Measurements from ENCODE around the gene MAMSTR. TPM values are rescaled to one million over a fixed set of nuclear protein-coding genes. Genes with fewer than 3 reads are reported as not detected.

Gene MAMSTR
- total RNA-seq: 0.27 and 0.43 TPM in 2 replicates

DNA sequence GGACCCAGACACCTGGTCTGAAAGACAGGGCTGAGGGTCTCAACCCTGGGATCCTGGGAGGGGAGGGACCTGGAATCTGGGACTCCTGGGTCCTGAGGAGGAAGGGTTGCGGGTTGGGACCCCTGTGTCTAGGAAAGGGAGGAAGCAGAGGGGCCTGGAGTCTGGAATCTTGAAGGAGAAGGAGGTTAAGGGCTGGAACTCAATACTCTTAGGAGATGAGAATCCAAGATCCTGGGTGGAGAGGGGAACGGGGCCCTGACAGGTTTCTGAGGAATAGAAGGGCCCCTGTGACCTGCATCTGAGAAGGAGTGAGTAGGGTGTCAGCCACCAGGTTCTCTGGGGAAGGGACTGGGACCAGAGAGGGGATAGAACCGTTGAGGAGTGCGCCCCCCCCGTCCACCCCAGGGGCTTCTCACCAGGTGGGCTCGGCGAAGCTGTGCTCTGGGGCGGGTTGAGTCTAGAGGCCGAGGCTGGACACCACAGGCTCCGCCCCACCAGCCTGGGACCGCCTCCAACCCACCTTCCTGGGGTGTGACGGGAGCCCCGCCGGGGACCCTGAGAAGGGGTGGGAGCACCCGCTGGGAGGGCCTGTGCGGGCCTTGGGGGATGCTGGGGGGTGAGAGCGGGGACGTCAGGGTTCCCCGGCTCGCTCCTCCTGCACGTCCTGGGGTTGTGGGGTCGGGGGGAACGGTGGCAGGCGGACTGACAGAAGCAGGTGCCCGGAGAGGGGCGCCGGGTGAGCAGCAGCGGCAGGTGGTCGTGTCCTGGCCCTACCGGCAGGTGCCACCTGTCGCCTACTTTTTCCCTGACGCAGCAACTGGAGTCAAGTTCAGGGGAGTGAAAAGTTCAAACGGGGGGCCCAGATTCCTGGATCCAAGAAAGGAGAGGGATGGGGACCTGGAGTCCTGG is at the start of gene MAMSTR:
Gene MAMSTR, minus strand, starts transcription at position 463 of the 909 bp plus-strand sequence. CDS start 694 bp downstream, outside the sequence.

DNA sequence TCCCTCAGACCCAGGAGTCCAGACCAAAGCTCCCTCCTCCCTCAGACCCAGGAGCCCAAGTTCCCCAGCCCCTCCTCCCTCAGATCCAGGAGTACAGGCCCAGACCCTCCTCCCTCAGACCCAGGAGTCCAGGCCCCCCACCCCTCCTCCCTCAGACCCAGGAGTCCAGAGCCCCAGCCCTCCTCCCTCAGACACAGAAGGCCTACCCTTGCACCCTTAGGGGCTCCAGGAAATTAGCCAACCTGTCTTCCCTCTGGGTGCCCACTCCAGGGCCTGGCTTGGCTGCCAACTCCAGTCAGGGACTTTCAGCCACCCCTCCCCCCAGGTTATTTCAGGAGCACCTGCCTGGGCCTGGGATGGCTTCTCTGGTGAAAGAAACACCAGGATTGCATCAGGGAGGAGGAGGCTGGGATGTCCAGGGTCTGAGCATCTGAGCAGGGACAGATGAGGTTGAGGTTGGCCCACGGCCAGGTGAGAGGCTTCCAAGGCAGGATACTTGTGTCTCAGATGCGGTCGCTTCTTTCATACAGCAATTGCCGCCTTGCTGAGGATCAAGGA is 35.6 kb upstream of the MAMSTR start, which contains the start of gene FGF21:
Gene FGF21, plus strand, starts transcription at position 441 of the 558 bp plus-strand sequence. CDS start 713 bp downstream, outside the sequence.

GRCh38 chr19:48752496-48753365 is 33.2 kb upstream of the MAMSTR start, which contains the start of gene FUT1:
FUT1 (minus strand) TSS chr19:48752641; CDS start chr19:48751281, 1,360 bp downstream.

GRCh38 chr19:48746738-48747575 is 27.4 kb upstream of the MAMSTR start, which contains the start of gene IZUMO1:
IZUMO1 (minus strand) TSS chr19:48746909; CDS start chr19:48745859, 1,050 bp downstream.

DNA sequence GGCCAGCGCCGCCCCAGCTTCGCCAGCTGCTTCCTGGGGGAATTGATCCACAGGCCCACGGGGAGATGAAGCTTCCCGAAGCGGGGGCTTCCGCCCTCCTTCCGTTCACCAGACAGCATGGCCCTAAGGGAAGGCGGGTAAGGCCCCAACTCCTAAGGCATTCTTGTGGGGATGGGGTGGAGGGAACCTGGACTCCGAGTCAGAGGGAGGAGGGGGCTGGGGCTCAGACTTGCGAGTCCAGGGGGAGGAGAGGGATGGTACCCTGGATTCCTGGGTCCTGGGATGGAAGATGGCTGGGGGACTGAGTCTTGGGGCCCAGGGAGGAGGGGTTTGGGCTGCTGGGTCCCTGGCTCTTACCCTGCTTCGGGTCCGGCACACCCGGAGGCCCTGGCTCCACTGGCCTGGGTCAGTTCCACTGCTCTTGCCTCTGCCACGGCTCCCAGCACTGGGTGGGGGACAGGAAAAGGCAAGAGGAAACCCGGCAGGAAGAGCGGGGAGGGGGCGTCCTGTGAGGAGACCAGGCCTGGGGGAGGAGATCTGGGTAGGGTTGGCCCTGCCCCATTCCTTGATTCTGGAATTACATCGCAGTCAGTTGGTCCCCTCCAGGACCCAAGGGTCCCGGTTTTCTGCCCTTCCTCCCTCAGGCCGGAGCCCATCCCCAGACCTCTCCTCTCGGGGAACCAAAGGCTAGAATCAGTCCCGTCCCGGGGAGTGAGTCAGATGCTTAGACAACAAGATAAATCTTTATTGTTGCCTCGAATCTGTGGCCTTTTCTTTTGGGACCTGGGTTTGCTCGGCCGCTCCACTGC is 20.8 kb upstream of the MAMSTR start, which contains the start of gene RASIP1:
Gene RASIP1, minus strand, starts transcription at position 447 of the 809 bp plus-strand sequence. Its CDS starts 328 bp downstream, at position 119.

GRCh38 chr19:48695743-48696352 is 23.7 kb downstream of the MAMSTR start, which contains the start of gene FUT2:
FUT2 (plus strand) TSS chr19:48695971; CDS start chr19:48702957, 6,986 bp downstream.

GRCh38 chr19:48672994-48673393 is 46.5 kb downstream of the MAMSTR start, which contains the start of gene NTN5:
NTN5 (minus strand) TSS chr19:48673017; CDS start chr19:48670986, 2,031 bp downstream.

Other genes starting within 250 kb of the MAMSTR start
- gene LMTK3, start 207.9 kb downstream of the MAMSTR start, total RNA-seq: under 0.01 and 0.22 TPM in 2 replicates
- gene SULT2B1, start 167.6 kb downstream of the MAMSTR start, total RNA-seq: not detected in 2 replicates
- not detected in 2 replicates for gene SPACA4, start 113.0 kb downstream of the MAMSTR start, total RNA-seq
- gene FAM83E, start 104.6 kb downstream of the MAMSTR start, total RNA-seq: 0.27 and 0.57 TPM in 2 replicates
- 1,558 and 1,662 TPM in 2 replicates for gene RPL18, start 100.5 kb downstream of the MAMSTR start, total RNA-seq
- gene SPHK2, start 100.2 kb downstream of the MAMSTR start, total RNA-seq: 11.3 and 11.7 TPM in 2 replicates
- 0.80 and 1.3 TPM in 2 replicates for gene DBP, start 82.3 kb downstream of the MAMSTR start, total RNA-seq
- gene CA11, start 73.5 kb downstream of the MAMSTR start, total RNA-seq: 0.27 and 1.2 TPM in 2 replicates
- gene NTN5, start 46.7 kb downstream of the MAMSTR start, total RNA-seq: not detected in 2 replicates
- not detected in 2 replicates for gene FUT2, start 23.8 kb downstream of the MAMSTR start, total RNA-seq
- 59.7 and 82.9 TPM in 2 replicates for gene RASIP1, start 20.9 kb upstream of the MAMSTR start, total RNA-seq
- gene IZUMO1, start 27.2 kb upstream of the MAMSTR start, total RNA-seq: 0.40 and 0.43 TPM in 2 replicates
- gene FUT1, start 32.9 kb upstream of the MAMSTR start, total RNA-seq: 5.5 and 7.2 TPM in 2 replicates
- gene FGF21, start 35.8 kb upstream of the MAMSTR start, total RNA-seq: not detected in 2 replicates
- gene BCAT2, start 91.3 kb upstream of the MAMSTR start, total RNA-seq: 34.8 and 44.5 TPM in 2 replicates
- gene HSD17B14, start 116.8 kb upstream of the MAMSTR start, total RNA-seq: 2.7 and 6.2 TPM in 2 replicates
- 4.4 and 5.6 TPM in 2 replicates for gene PLEKHA4, start 148.9 kb upstream of the MAMSTR start, total RNA-seq
- 35.7 and 43.0 TPM in 2 replicates for gene PPP1R15A, start 152.7 kb upstream of the MAMSTR start, total RNA-seq
- 0.40 TPM in 1 of 2 replicates, not detected in the other for gene TULP2, start 179.0 kb upstream of the MAMSTR start, total RNA-seq
- gene NUCB1, start 180.6 kb upstream of the MAMSTR start, total RNA-seq: 193 and 203 TPM in 2 replicates
- gene DHDH, start 214.0 kb upstream of the MAMSTR start, total RNA-seq: not detected in 2 replicates
- 81.7 and 89.2 TPM in 2 replicates for gene BAX, start 235.2 kb upstream of the MAMSTR start, total RNA-seq
- gene FTL, start 245.6 kb upstream of the MAMSTR start, total RNA-seq: 1,330 and 1,646 TPM in 2 replicates